MCF 10A (cell line): ENCODE results near the gene BRD1. TPM values are rescaled to one million over a fixed set of nuclear protein-coding genes. Genes with fewer than 3 reads are reported as not detected.

Source experiments
- BruUV-seq: library from RNA; stranded (reverse); fragments of 400-500 nt; replicated peaks from 2 replicates; lab custom pipeline; 2021; lab: Mats Ljungman, UMichigan
- CTCF ChIA-PET: fragments of 300-600 bp; sonication (Branson Sonifier 250); formaldehyde crosslinking; extraction: SDS; loops from one replicate; lab custom pipeline; 2021; ENCODE audit warnings: antibody characterized with exemption, inconsistent platforms; lab: Yijun Ruan, JAX
- POLR2A ChIA-PET: fragments of 300-600, 350-650 bp; sonication (Branson Sonifier 250); formaldehyde crosslinking; extraction: SDS; loops from one replicate; lab custom pipeline; 2020; ENCODE audit warnings: antibody characterized with exemption, inconsistent platforms; lab: Yijun Ruan, JAX
- DNase-seq: peaks from one replicate; pipeline ENCODE4 v3.0.0-alpha.2; 2018; ENCODE audit not compliant: unreplicated experiment
- H3K27ac Mint-ChIP-seq: one replicate; pipeline ENCODE4 v1.8.0; 2022; ENCODE audit warnings: mild to moderate bottlenecking, low read depth, mixed read lengths; ENCODE audit not compliant: unreplicated experiment
- H3K27me3 Mint-ChIP-seq: one replicate; pipeline ENCODE4 v1.8.0; 2022; ENCODE audit warnings: mixed read lengths; ENCODE audit not compliant: insufficient read depth, unreplicated experiment
- H3K36me3 Mint-ChIP-seq: one replicate; pipeline ENCODE4 v1.8.0; 2022; ENCODE audit warnings: mild to moderate bottlenecking, moderate library complexity, mixed read lengths; ENCODE audit not compliant: insufficient read depth, unreplicated experiment
- H3K4me1 Mint-ChIP-seq: one replicate; pipeline ENCODE4 v1.8.0; 2022; ENCODE audit warnings: mixed read lengths; ENCODE audit not compliant: insufficient read depth, unreplicated experiment
- H3K4me3 Mint-ChIP-seq: one replicate; pipeline ENCODE4 v1.8.0; 2022; ENCODE audit warnings: mild to moderate bottlenecking, moderate library complexity, mixed read lengths; ENCODE audit not compliant: unreplicated experiment
- H3K9me3 Mint-ChIP-seq: one replicate; pipeline ENCODE4 v1.8.0; 2022; ENCODE audit warnings: mixed read lengths; ENCODE audit not compliant: unreplicated experiment
- intact Hi-C: fragments of 100-400 bp; cut with micrococcal nuclease; formaldehyde crosslinking; loops from 2 replicates; pipeline ENCODE4 v1.14.1; 2022
- total RNA-seq: library from RNA; stranded (reverse); gene quantifications from 2 replicates; pipeline ENCODE4 v1.2.3, GENCODE V29; 2022
- TF ChIP-seq, protein P1 (sequence below): fragments of 200-600 bp; IDR thresholded peaks from one replicate; pipeline ENCODE4 v1.8.0; 2022; ENCODE audit warnings: antibody characterized with exemption, mild to moderate bottlenecking; ENCODE audit not compliant: unreplicated experiment

Gene BRD1
- total RNA-seq, 1 experiment from 2014 or later = 48.1 TPM

DNA sequence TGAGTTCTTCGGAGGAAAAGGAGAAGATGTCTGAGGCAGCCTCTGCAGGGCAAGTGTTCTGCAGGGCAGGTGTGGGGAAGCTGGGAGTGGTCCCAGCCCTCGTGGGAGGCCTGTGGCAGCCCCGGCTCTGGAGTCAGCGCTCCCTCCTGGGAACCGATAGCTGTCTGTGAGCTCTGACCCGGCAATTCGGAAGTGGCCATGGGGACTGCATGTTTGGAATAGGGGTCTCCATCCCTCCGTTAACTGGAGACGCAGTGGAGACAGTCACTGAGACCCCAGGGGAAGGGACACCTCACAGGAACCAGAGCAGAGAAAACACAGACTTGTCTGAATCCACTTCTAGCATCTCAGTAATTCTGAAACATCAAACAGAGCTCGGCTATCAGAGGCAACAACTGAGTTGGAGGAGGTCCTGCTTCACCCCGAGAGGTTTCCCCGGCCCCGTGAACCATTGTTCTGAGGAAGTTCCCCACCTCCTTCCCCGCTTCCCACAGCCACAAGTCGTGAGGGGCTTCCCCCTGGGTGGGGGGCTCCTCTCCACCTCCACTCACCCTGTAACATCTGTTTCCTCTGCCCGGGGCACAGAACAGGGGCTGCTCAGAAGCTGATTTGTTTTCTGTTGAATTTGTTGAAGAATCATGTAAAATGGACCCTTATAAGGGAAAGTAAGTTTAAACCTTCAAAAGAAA is 99.6 kb downstream of the BRD1 start:
- Mint-ChIP-seq H3K27me3 (no peaks in the 10 kb centered on the region), H3K36me3 (no peaks in the 10 kb centered on the region), H3K27ac (no peak overlapping the region), H3K9me3 (peaks cover 17% of the 10 kb centered on the region), H3K4me3 (no peak overlapping the region), H3K4me1 (no peaks in the 10 kb centered on the region)
- TF ChIP-seq, protein P1, sequence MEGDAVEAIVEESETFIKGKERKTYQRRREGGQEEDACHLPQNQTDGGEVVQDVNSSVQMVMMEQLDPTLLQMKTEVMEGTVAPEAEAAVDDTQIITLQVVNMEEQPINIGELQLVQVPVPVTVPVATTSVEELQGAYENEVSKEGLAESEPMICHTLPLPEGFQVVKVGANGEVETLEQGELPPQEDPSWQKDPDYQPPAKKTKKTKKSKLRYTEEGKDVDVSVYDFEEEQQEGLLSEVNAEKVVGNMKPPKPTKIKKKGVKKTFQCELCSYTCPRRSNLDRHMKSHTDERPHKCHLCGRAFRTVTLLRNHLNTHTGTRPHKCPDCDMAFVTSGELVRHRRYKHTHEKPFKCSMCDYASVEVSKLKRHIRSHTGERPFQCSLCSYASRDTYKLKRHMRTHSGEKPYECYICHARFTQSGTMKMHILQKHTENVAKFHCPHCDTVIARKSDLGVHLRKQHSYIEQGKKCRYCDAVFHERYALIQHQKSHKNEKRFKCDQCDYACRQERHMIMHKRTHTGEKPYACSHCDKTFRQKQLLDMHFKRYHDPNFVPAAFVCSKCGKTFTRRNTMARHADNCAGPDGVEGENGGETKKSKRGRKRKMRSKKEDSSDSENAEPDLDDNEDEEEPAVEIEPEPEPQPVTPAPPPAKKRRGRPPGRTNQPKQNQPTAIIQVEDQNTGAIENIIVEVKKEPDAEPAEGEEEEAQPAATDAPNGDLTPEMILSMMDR = no peak
- CTCF ChIA-PET = no interaction called here
- POLR2A ChIA-PET = no interaction called here
- no TSS peak for BruUV-seq
- no peak for DNase-seq
- intact Hi-C loops = no loop called here

DNA sequence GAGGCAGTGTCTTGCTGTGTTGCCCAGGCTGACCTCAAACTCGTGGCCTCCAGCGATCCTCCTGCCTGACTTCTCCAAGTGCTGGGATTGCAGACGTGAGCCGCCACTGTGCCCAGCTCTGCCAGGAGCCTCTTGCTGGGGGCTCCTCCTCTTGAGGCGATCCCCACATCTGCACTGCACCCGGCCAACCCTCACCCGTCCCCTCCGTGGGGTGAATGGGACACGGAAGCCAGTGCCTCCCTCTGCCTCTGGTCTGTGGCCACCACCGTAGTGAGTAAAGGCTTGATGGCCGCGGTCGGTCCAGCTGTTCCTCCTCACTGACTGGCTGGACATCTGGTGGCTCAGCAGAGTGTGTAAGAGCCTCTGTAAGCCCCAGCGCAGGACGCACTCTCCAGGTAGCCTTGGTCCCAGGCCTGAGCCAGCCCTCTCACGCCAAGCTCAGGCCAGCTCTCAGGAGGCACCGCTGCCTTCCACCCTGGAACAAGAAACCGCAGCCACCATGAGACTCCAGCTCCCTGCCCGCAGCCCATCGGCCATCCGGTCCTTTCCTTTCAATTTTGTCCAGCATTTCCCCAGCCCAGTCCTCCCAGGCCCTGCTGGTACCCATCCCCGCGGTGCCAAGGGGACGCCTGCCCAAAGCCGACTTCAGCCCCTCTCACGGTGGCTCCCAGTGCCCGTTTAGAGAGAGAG is 100.3 kb downstream of the BRD1 start:
- CTCF ChIA-PET = interaction anchor here (0.6 kb wide), 1 partner anchor 41 kb away, joined by 3 read pairs; no protein-coding TSS in a partner anchor
- Mint-ChIP-seq H3K36me3 (no peaks in the 10 kb centered on the region), H3K4me1 (no peaks in the 10 kb centered on the region), H3K27ac (no peak overlapping the region), H3K27me3 (no peaks in the 10 kb centered on the region), H3K4me3 (no peak overlapping the region), H3K9me3 (peaks cover 16% of the 10 kb centered on the region)
- intact Hi-C loops = no loop called here
- TF ChIP-seq, protein P1 = no peak
- POLR2A ChIA-PET = no interaction called here
- no TSS peak for BruUV-seq
- DNase-seq = no peak

DNA sequence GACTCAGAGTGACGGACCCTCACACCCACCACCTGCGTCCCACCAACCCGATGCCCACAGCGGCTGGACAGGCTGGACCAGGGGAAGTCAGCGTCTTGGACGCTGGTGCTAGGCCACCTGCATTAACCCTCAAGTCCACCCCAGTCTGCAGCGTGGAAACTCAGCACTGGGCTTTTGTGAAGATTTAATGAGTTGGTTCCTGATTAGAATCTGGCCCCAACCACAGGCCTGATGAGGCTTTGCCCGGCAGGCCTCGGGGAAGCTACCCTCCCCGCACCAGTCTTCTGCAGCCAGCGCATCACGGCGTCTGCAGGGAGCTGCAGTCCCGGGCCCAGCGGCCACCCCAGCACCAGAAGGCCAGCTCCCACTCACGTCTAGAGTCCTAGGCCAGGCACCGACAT is 101.0 kb downstream of the BRD1 start:
- H3K27me3 Mint-ChIP-seq = no peaks in the 10 kb centered on the region
- CTCF ChIA-PET = interaction anchor here (0.6 kb wide), 1 partner anchor 42 kb away, joined by 3 read pairs; no protein-coding TSS in a partner anchor
- peaks cover 23% of the 10 kb centered on the region for H3K9me3 Mint-ChIP-seq

More for the DNA sequence above, 101.0 kb downstream of the BRD1 start:
- POLR2A ChIA-PET = no interaction called here
- no peaks in the 10 kb centered on the region for H3K4me1 Mint-ChIP-seq
- intact Hi-C loops = no loop called here
- no peak overlapping the region for H3K4me3 Mint-ChIP-seq
- TF ChIP-seq, protein P1 = no peak
- no peaks in the 10 kb centered on the region for H3K36me3 Mint-ChIP-seq
- H3K27ac Mint-ChIP-seq = no peak overlapping the region
- no TSS peak for BruUV-seq
- DNase-seq = no peak
